ENCODE measurements around the gene NELFB.

DNA sequence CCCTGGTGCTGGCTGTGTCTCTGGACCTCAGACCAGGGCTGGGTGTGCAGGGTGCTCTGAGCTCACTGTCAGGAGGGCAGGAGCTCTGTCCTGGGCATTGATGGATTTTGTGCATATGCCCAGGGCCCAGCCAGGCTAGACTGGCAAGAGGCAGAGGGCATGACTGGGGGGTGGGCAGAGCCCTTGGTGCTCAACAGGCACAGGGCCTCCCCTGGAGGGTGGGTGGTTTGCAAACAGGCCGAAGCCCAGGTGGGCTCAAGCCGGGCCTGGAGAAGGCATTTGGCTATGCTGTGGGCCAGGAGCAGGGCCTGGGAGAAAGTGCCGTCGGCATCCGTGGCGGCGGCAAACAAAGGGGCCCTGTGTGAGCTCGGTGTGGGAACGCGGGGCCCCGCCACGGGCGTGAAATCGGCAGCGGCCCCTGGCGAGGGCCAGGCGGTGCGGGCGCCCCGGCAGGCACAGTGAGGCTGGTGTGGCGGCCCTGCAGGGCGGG lies 48.8 kb downstream of the NELFB start:
- TF ChIP-seq ZNF423 (CRISPR knock-in tag; IDR thresholded peaks at IDR 0.05) (no peak), ZNF416 (CRISPR knock-in tag; IDR thresholded peaks at IDR 0.05) (no peak), NR3C1 (CRISPR knock-in tag; conservative IDR thresholded peaks at IDR 0.05; ENCODE audit: low read depth) (no peak), ZNF138 (CRISPR knock-in tag; conservative IDR thresholded peaks at IDR 0.05) (no peak), NFYB (CRISPR knock-in tag; conservative IDR thresholded peaks at IDR 0.05; ENCODE audit: low read depth) (no peak), SMAD4 (CRISPR knock-in tag; IDR thresholded peaks at IDR 0.05) (no peak), MYBL2 (CRISPR knock-in tag; IDR thresholded peaks at IDR 0.05) (no peak), TCF7 (CRISPR knock-in tag; IDR thresholded peaks at IDR 0.05; ENCODE audit: low read depth) (no peak)
- TF ChIP-seq, protein P1, sequence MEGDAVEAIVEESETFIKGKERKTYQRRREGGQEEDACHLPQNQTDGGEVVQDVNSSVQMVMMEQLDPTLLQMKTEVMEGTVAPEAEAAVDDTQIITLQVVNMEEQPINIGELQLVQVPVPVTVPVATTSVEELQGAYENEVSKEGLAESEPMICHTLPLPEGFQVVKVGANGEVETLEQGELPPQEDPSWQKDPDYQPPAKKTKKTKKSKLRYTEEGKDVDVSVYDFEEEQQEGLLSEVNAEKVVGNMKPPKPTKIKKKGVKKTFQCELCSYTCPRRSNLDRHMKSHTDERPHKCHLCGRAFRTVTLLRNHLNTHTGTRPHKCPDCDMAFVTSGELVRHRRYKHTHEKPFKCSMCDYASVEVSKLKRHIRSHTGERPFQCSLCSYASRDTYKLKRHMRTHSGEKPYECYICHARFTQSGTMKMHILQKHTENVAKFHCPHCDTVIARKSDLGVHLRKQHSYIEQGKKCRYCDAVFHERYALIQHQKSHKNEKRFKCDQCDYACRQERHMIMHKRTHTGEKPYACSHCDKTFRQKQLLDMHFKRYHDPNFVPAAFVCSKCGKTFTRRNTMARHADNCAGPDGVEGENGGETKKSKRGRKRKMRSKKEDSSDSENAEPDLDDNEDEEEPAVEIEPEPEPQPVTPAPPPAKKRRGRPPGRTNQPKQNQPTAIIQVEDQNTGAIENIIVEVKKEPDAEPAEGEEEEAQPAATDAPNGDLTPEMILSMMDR (IDR thresholded peaks at IDR 0.05) = no peak
- TF ChIP-seq, protein P2, sequence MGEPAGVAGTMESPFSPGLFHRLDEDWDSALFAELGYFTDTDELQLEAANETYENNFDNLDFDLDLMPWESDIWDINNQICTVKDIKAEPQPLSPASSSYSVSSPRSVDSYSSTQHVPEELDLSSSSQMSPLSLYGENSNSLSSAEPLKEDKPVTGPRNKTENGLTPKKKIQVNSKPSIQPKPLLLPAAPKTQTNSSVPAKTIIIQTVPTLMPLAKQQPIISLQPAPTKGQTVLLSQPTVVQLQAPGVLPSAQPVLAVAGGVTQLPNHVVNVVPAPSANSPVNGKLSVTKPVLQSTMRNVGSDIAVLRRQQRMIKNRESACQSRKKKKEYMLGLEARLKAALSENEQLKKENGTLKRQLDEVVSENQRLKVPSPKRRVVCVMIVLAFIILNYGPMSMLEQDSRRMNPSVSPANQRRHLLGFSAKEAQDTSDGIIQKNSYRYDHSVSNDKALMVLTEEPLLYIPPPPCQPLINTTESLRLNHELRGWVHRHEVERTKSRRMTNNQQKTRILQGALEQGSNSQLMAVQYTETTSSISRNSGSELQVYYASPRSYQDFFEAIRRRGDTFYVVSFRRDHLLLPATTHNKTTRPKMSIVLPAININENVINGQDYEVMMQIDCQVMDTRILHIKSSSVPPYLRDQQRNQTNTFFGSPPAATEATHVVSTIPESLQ (CRISPR knock-in tag; IDR thresholded peaks at IDR 0.05) = no peak
- TF ChIP-seq, protein P3, sequence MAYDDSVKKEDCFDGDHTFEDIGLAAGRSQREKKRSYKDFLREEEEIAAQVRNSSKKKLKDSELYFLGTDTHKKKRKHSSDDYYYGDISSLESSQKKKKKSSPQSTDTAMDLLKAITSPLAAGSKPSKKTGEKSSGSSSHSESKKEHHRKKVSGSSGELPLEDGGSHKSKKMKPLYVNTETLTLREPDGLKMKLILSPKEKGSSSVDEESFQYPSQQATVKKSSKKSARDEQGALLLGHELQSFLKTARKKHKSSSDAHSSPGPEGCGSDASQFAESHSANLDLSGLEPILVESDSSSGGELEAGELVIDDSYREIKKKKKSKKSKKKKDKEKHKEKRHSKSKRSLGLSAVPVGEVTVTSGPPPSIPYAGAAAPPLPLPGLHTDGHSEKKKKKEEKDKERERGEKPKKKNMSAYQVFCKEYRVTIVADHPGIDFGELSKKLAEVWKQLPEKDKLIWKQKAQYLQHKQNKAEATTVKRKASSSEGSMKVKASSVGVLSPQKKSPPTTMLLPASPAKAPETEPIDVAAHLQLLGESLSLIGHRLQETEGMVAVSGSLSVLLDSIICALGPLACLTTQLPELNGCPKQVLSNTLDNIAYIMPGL (CRISPR knock-in tag; IDR thresholded peaks at IDR 0.05) = no peak
- TF ChIP-seq, protein P4, sequence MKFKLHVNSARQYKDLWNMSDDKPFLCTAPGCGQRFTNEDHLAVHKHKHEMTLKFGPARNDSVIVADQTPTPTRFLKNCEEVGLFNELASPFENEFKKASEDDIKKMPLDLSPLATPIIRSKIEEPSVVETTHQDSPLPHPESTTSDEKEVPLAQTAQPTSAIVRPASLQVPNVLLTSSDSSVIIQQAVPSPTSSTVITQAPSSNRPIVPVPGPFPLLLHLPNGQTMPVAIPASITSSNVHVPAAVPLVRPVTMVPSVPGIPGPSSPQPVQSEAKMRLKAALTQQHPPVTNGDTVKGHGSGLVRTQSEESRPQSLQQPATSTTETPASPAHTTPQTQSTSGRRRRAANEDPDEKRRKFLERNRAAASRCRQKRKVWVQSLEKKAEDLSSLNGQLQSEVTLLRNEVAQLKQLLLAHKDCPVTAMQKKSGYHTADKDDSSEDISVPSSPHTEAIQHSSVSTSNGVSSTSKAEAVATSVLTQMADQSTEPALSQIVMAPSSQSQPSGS (CRISPR knock-in tag; IDR thresholded peaks at IDR 0.05; ENCODE audit: borderline replicate concordance, low read depth) = no peak
- TF ChIP-seq, protein P5, sequence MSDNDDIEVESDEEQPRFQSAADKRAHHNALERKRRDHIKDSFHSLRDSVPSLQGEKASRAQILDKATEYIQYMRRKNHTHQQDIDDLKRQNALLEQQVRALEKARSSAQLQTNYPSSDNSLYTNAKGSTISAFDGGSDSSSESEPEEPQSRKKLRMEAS (CRISPR knock-in tag; IDR thresholded peaks at IDR 0.05) = no peak

Measured in WTC11 (cell line).